NCI-H128 (cell line): ENCODE measurements around the gene C11orf86.
A peak's percentile ranks its signal among the peaks of the same experiment; 100 is the strongest.
"Not testable (repeated sequence)": the region's sequence is repeated elsewhere in the genome, so short reads cannot be mapped to it uniquely, and the experiment has no call there.

Source experiments
- DNase-seq: peaks from one replicate; lab custom pipeline; 2025; ENCODE audit not compliant: unreplicated experiment; lab: John Stamatoyannopoulos, UW

The C11orf86 gene

GRCh38 chr11:66988741-66989140 is 13.6 kb downstream of the C11orf86 start:
- not testable (repeated sequence) for DNase-seq

GRCh38 chr11:66989360-66989759 is 14.3 kb downstream of the C11orf86 start:
- DNase-seq = not testable (repeated sequence)

GRCh38 chr11:66992041-66992440 is 16.9 kb downstream of the C11orf86 start:
- no peak for DNase-seq

- no peak for DNase-seq
These were observed 21.6 kb downstream of the C11orf86 start for GRCh38 chr11:66996609-66997273.

- no peak for DNase-seq
These were observed 24.5 kb downstream of the C11orf86 start for GRCh38 chr11:66999555-66999954.

- no peak for DNase-seq
These were observed 26.2 kb downstream of the C11orf86 start for GRCh38 chr11:67001332-67001731.

GRCh38 chr11:67002297-67002913 is 27.3 kb downstream of the C11orf86 start:
- DNase-seq = peak; percentile 65

- DNase-seq = no peak
These were observed 27.9 kb downstream of the C11orf86 start for GRCh38 chr11:67002921-67003411.

- not testable (repeated sequence) for DNase-seq
These were observed 30.1 kb downstream of the C11orf86 start for GRCh38 chr11:67005200-67005599.

- no peak for DNase-seq
These were observed 31.2 kb downstream of the C11orf86 start for GRCh38 chr11:67006029-67006884.

GRCh38 chr11:67007126-67007525 is 32.0 kb downstream of the C11orf86 start:
- no peak for DNase-seq

- no peak for DNase-seq
These were observed 35.3 kb downstream of the C11orf86 start for GRCh38 chr11:67010296-67010905.

GRCh38 chr11:67013511-67014045 is 38.5 kb downstream of the C11orf86 start:
- DNase-seq = no peak

- no peak for DNase-seq
These were observed 39.2 kb downstream of the C11orf86 start for GRCh38 chr11:67014343-67014742.

GRCh38 chr11:67015048-67015447 is 39.9 kb downstream of the C11orf86 start:
- DNase-seq = no peak

- no peak for DNase-seq
These were observed 41.4 kb downstream of the C11orf86 start for GRCh38 chr11:67016550-67016949.

- no peak for DNase-seq
These were observed 45.8 kb downstream of the C11orf86 start for GRCh38 chr11:67020949-67021348.

GRCh38 chr11:67022341-67022933 is 47.3 kb downstream of the C11orf86 start:
- DNase-seq = no peak

- DNase-seq = no peak
These were observed 48.2 kb downstream of the C11orf86 start, which contains the start of gene SYT12 for GRCh38 chr11:67022961-67023956. Gene SYT12, plus strand, starts transcription at chr11:67023134. Its CDS starts 7,011 bp downstream, at chr11:67030145.
